ENCODE results near the gene TEX264. TPM values are rescaled to one million over a fixed set of nuclear protein-coding genes. Genes with fewer than 3 reads are reported as not detected.
A peak's percentile ranks its signal among the peaks of the same experiment; 100 is the strongest.

Gene TEX264
- total and polyA plus RNA-seq, 4 donors = 36.1 to 105 (median 55.4) TPM

DNA sequence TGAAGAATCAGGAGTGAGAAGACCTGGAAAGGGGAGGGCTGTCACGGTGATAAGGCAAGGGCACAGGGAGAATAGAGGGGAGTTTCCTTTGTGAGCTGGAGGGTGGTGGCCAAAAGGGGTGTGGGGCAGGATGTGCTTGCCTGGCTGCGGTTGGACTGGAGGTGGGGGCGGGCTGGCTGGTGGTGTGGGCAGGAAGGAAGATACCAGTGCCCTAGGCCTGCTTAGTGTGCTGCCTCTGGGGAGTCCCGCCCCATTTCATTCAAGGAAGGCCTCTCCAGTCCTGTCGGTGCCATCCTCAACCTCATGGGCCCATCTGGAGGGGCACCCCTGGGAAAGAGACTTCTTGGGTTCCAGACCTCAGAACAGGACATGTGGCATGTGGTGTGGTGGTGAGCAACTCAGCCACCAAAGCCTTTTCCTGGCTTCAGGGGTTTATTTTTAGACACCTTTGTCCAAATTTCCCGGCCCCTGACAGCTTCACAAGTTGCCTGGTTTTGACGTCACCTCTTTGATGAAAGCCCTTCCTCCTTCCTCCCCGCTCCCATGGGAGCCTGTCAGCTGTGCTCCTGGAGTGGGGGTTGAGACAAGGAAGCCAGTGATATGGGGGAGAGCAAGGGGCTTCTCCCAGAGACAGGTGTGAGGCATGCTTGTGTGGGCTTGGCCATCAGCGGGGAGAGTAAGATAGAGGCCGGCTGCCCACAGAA is 15.6 kb downstream of the TEX264 start:
- ATAC-seq (ENCODE audit: insufficient read depth, low FRiP score) (no peak), DNase-seq (peak; percentile 20 to 46 (median 36))
- TF ChIP-seq, protein P1, sequence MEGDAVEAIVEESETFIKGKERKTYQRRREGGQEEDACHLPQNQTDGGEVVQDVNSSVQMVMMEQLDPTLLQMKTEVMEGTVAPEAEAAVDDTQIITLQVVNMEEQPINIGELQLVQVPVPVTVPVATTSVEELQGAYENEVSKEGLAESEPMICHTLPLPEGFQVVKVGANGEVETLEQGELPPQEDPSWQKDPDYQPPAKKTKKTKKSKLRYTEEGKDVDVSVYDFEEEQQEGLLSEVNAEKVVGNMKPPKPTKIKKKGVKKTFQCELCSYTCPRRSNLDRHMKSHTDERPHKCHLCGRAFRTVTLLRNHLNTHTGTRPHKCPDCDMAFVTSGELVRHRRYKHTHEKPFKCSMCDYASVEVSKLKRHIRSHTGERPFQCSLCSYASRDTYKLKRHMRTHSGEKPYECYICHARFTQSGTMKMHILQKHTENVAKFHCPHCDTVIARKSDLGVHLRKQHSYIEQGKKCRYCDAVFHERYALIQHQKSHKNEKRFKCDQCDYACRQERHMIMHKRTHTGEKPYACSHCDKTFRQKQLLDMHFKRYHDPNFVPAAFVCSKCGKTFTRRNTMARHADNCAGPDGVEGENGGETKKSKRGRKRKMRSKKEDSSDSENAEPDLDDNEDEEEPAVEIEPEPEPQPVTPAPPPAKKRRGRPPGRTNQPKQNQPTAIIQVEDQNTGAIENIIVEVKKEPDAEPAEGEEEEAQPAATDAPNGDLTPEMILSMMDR (IDR thresholded peaks at IDR 0.05; ENCODE audit: control extremely low read depth, extremely low read depth) = no peak
- Histone ChIP-seq H3K36me3 (ENCODE audit: control insufficient read depth in 4 of 4, insufficient read depth in 4 of 4, low read length in 4 of 4) (peaks cover 0 to 29% (median 15%) of the 10 kb centered on the region in 4 donors), H3K4me3 (no peak overlapping the region), H3K4me1 (ENCODE audit: control insufficient read depth in 5 of 5, insufficient read depth in 5 of 5, low read length in 5 of 5) (peaks cover 0 to 18% (median 4%) of the 10 kb centered on the region in 5 donors), H3K27me3 (ENCODE audit: control insufficient read depth in 3 of 3, insufficient read depth in 3 of 3, low read length in 2 of 3) (no peaks in the 10 kb centered on the region), H3K9me3 (ENCODE audit: control insufficient read depth in 4 of 4, insufficient read depth in 3 of 4, low read length in 3 of 4) (no peaks in the 10 kb centered on the region), H3K27ac (ENCODE audit: low read depth in 1 of 2, low read length in 1 of 2) (peak overlapping the region; percentile 73 to 85), H3K9ac (ENCODE audit: insufficient read depth in 1 of 2, low read length in 2 of 2) (no peak overlapping the region)
- WGBS, 2 donors = 32 to 45% methylated on average over 10 of the region's 10 CpGs

DNA sequence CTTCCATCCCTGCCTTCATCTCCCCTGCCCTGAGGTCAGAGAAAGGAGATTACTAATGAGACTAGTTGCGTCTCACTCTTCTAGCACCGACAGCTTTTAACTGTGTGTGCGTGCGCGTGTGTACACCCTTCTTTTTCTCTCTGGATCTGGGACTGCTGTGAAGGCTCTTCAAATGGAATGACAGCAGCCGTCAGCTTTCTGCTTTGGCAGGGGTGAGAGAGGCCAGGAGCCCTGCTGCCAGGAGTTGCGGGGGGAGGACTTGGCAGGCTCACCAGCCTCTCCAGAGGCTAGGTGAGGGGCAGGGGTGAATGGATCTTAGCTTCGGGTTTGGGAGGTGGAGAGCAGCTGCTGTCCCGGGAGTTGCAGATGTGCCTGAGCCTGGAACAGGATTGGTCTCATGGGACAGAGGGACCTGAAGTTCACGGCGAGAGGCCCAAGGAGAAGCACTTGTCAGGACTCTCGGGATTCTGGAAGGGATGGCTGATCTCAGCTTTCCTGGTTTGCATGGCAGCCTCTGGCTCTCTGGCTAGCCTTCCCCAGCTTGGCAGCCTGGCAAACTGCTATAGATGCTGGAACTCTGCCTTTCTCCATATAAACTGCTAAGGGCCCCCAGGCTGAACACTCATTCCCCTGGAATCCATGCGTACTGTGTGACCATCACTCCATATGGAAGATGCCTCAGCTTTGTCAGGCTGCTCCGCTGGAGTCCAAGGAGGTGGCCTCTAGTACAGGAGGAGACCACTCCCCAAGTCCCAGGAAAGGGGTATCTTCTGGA is 16.6 kb downstream of the TEX264 start:
- no peak overlapping the region for H3K9ac ChIP-seq (ENCODE audit: insufficient read depth in 1 of 2, low read length in 2 of 2)
- H3K4me1 ChIP-seq (ENCODE audit: control insufficient read depth in 5 of 5, insufficient read depth in 5 of 5, low read length in 5 of 5) = peaks cover 0 to 15% (median 0%) of the 10 kb centered on the region in 5 donors

DNA sequence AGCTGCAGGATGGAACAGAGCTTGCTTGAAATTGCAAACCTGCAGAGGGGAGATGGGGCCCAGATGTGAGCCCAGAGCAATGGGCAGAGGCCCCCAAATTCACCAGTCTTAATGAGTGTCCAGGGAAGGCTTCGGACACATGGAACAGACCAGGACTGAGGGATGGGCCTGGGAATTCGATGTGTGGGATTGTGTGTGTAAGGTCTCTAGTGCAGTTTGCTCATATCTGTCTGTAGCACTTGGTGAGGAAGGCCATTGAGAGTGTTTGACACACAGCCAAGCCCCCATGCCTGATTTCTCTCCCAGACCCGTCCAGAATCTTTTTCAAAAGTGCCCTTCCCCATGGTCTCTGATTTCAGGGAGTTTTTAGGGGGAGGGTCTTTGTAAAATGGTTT is 17.2 kb downstream of the TEX264 start:
- ATAC-seq (ENCODE audit: insufficient read depth, low FRiP score) = no peak
- peaks cover 0 to 35% (median 20%) of the 10 kb centered on the region in 4 donors for H3K36me3 ChIP-seq (ENCODE audit: control insufficient read depth in 4 of 4, insufficient read depth in 4 of 4, low read length in 4 of 4)
- H3K27me3 ChIP-seq (ENCODE audit: control insufficient read depth in 3 of 3, insufficient read depth in 3 of 3, low read length in 2 of 3) = no peaks in the 10 kb centered on the region
- WGBS, 2 donors = 88 to 94% methylated on average over 3 of the region's 3 CpGs
- H3K4me3 ChIP-seq = no peak overlapping the region
- H3K27ac ChIP-seq (ENCODE audit: low read depth in 1 of 2, low read length in 1 of 2) = no peak overlapping the region
- DNase-seq = no peak
- H3K4me1 ChIP-seq (ENCODE audit: control insufficient read depth in 5 of 5, insufficient read depth in 5 of 5, low read length in 5 of 5) = peaks cover 0 to 15% (median 0%) of the 10 kb centered on the region in 5 donors
- H3K9ac ChIP-seq (ENCODE audit: insufficient read depth in 1 of 2, low read length in 2 of 2) = no peak overlapping the region
- no peaks in the 10 kb centered on the region for H3K9me3 ChIP-seq (ENCODE audit: control insufficient read depth in 4 of 4, insufficient read depth in 3 of 4, low read length in 3 of 4)
- TF ChIP-seq, protein P1 (IDR thresholded peaks at IDR 0.05; ENCODE audit: control extremely low read depth, extremely low read depth) = no peak

More for the DNA sequence above, 16.6 kb downstream of the TEX264 start:
- TF ChIP-seq, protein P1 (IDR thresholded peaks at IDR 0.05; ENCODE audit: control extremely low read depth, extremely low read depth) = no peak
- ATAC-seq (ENCODE audit: insufficient read depth, low FRiP score) = no peak
- Histone ChIP-seq H3K36me3 (ENCODE audit: control insufficient read depth in 4 of 4, insufficient read depth in 4 of 4, low read length in 4 of 4) (peaks cover 0 to 31% (median 19%) of the 10 kb centered on the region in 4 donors), H3K27ac (ENCODE audit: low read depth in 1 of 2, low read length in 1 of 2) (peak overlapping the region; percentile 73 to 85), H3K9me3 (ENCODE audit: control insufficient read depth in 4 of 4, insufficient read depth in 3 of 4, low read length in 3 of 4) (no peaks in the 10 kb centered on the region), H3K4me3 (no peak overlapping the region), H3K27me3 (ENCODE audit: control insufficient read depth in 3 of 3, insufficient read depth in 3 of 3, low read length in 2 of 3) (no peaks in the 10 kb centered on the region)
- WGBS, 2 donors = 84 to 86% methylated on average over 13 to 14 of the region's 14 CpGs
- DNase-seq = no peak

All from lung (tissue), 12 donors.